Stimulated activated naive CD8-positive, alpha-beta T cell treated with anti-CD3 and anti-CD28 coated beads, Interleukin-15, Interleukin-2, amounts not matched to agents 100 ng/mL and 50 ng/mL, for 24 hours (primary cell): ENCODE measurements around the gene PPBP.
"Not testable (repeated sequence)": the region's sequence is repeated elsewhere in the genome, so short reads cannot be mapped to it uniquely, and the experiment has no call there.

Experiments
- H3K27ac Mint-ChIP-seq: one replicate; pipeline ENCODE4 v1.8.0; 2021; ENCODE audit warnings: mild to moderate bottlenecking, mixed read lengths
- H3K27me3 Mint-ChIP-seq: one replicate; pipeline ENCODE4 v1.8.0; 2021; ENCODE audit warnings: mixed read lengths
- H3K36me3 Mint-ChIP-seq: one replicate; pipeline ENCODE4 v1.8.0; 2021; ENCODE audit warnings: low read depth, mixed read lengths
- H3K4me1 Mint-ChIP-seq: one replicate; pipeline ENCODE4 v1.8.0; 2021; ENCODE audit warnings: low read depth, mixed read lengths
- H3K4me3 Mint-ChIP-seq: one replicate; pipeline ENCODE4 v1.8.0; 2021; ENCODE audit warnings: mild to moderate bottlenecking, mixed read lengths
- H3K9me3 Mint-ChIP-seq: one replicate; pipeline ENCODE4 v1.8.0; 2021; ENCODE audit warnings: mixed read lengths

The PPBP gene

GRCh38 chr4:73979407-73979957 lies 8.5 kb downstream of the PPBP start:
- no peak overlapping the region for H3K27ac Mint-ChIP-seq
- peaks cover 5% of the 10 kb centered on the region for H3K9me3 Mint-ChIP-seq
- peaks cover 11% of the 10 kb centered on the region for H3K27me3 Mint-ChIP-seq
- H3K4me1 Mint-ChIP-seq, result no peaks in the 10 kb centered on the region
- no peak overlapping the region for H3K4me3 Mint-ChIP-seq
- H3K36me3 Mint-ChIP-seq, result no peaks in the 10 kb centered on the region

- Mint-ChIP-seq H3K36me3 (no peaks in the 10 kb centered on the region), H3K27ac (no peak overlapping the region), H3K4me3 (no peak overlapping the region), H3K9me3 (peaks cover 6% of the 10 kb centered on the region), H3K4me1 (no peaks in the 10 kb centered on the region), H3K27me3 (peaks cover 11% of the 10 kb centered on the region)
These were observed 9.1 kb downstream of the PPBP start for GRCh38 chr4:73978886-73979285.

- H3K27me3 Mint-ChIP-seq, result peaks cover 4% of the 10 kb centered on the region
- H3K9me3 Mint-ChIP-seq, result peaks cover 15% of the 10 kb centered on the region
- H3K27ac Mint-ChIP-seq, result no peak overlapping the region
- H3K36me3 Mint-ChIP-seq, result no peaks in the 10 kb centered on the region
- H3K4me3 Mint-ChIP-seq, result no peak overlapping the region
- H3K4me1 Mint-ChIP-seq, result no peaks in the 10 kb centered on the region
These were observed 11.3 kb downstream of the PPBP start for GRCh38 chr4:73976716-73977115.

- H3K27me3 Mint-ChIP-seq, result peaks cover 3% of the 10 kb centered on the region
- peaks cover 19% of the 10 kb centered on the region for H3K9me3 Mint-ChIP-seq
- no peaks in the 10 kb centered on the region for H3K36me3 Mint-ChIP-seq
- no peaks in the 10 kb centered on the region for H3K4me1 Mint-ChIP-seq
- H3K27ac Mint-ChIP-seq, result no peak overlapping the region
- H3K4me3 Mint-ChIP-seq, result no peak overlapping the region
These were observed 11.8 kb downstream of the PPBP start for GRCh38 chr4:73976217-73976616.

GRCh38 chr4:73974352-73974751 lies 13.6 kb downstream of the PPBP start:
- Mint-ChIP-seq H3K9me3 (peaks cover 32% of the 10 kb centered on the region), H3K27me3 (no peaks in the 10 kb centered on the region), H3K27ac (no peak overlapping the region)

GRCh38 chr4:73970945-73971344 lies 17.0 kb downstream of the PPBP start:
- Mint-ChIP-seq H3K36me3 (no peaks in the 10 kb centered on the region), H3K27ac (no peak overlapping the region), H3K27me3 (no peaks in the 10 kb centered on the region)

More at GRCh38 chr4:73974352-73974751, 13.6 kb downstream of the PPBP start:
- no peak overlapping the region for H3K4me3 Mint-ChIP-seq
- no peaks in the 10 kb centered on the region for H3K36me3 Mint-ChIP-seq
- no peaks in the 10 kb centered on the region for H3K4me1 Mint-ChIP-seq

GRCh38 chr4:73970011-73970410 lies 18.0 kb downstream of the PPBP start:
- Mint-ChIP-seq H3K9me3 (peaks cover 27% of the 10 kb centered on the region), H3K4me1 (no peaks in the 10 kb centered on the region), H3K27me3 (no peaks in the 10 kb centered on the region), H3K36me3 (no peaks in the 10 kb centered on the region), H3K27ac (no peak overlapping the region), H3K4me3 (no peak overlapping the region)

More at GRCh38 chr4:73970945-73971344, 17.0 kb downstream of the PPBP start:
- Mint-ChIP-seq H3K4me3 (no peak overlapping the region), H3K4me1 (no peaks in the 10 kb centered on the region), H3K9me3 (peaks cover 32% of the 10 kb centered on the region)

- Mint-ChIP-seq H3K4me1 (no peaks in the 10 kb centered on the region), H3K27me3 (no peaks in the 10 kb centered on the region), H3K4me3 (no peak overlapping the region), H3K27ac (no peak overlapping the region), H3K9me3 (peaks cover 22% of the 10 kb centered on the region), H3K36me3 (no peaks in the 10 kb centered on the region)
These were observed 20.1 kb downstream of the PPBP start for GRCh38 chr4:73967866-73968265.

- Mint-ChIP-seq H3K36me3 (no peaks in the 10 kb centered on the region), H3K9me3 (peaks cover 17% of the 10 kb centered on the region), H3K4me1 (no peaks in the 10 kb centered on the region), H3K4me3 (no peak overlapping the region), H3K27ac (no peak overlapping the region), H3K27me3 (no peaks in the 10 kb centered on the region)
These were observed 23.0 kb downstream of the PPBP start for GRCh38 chr4:73964862-73965611.

- Mint-ChIP-seq H3K4me3 (no peak overlapping the region), H3K27me3 (no peaks in the 10 kb centered on the region)
These were observed 25.3 kb downstream of the PPBP start for GRCh38 chr4:73962724-73963123.

GRCh38 chr4:73959041-73959440 lies 28.9 kb downstream of the PPBP start:
- not testable (repeated sequence) for H3K27me3 Mint-ChIP-seq, H3K4me1 Mint-ChIP-seq, H3K27ac Mint-ChIP-seq, H3K4me3 Mint-ChIP-seq, H3K36me3 Mint-ChIP-seq
- H3K9me3 Mint-ChIP-seq, result peaks cover 28% of the 10 kb centered on the region

More at GRCh38 chr4:73962724-73963123, 25.3 kb downstream of the PPBP start:
- H3K9me3 Mint-ChIP-seq, result peaks cover 17% of the 10 kb centered on the region
- no peaks in the 10 kb centered on the region for H3K4me1 Mint-ChIP-seq
- no peaks in the 10 kb centered on the region for H3K36me3 Mint-ChIP-seq
- no peak overlapping the region for H3K27ac Mint-ChIP-seq

- no peaks in the 10 kb centered on the region for H3K36me3 Mint-ChIP-seq
- no peak overlapping the region for H3K4me3 Mint-ChIP-seq
- no peaks in the 10 kb centered on the region for H3K4me1 Mint-ChIP-seq
- no peak overlapping the region for H3K27ac Mint-ChIP-seq
- H3K27me3 Mint-ChIP-seq, result peaks cover 7% of the 10 kb centered on the region
- H3K9me3 Mint-ChIP-seq, result peaks cover 10% of the 10 kb centered on the region
These were observed 35.6 kb downstream of the PPBP start for GRCh38 chr4:73952352-73952751.

- H3K4me1 Mint-ChIP-seq, H3K4me3 Mint-ChIP-seq, H3K36me3 Mint-ChIP-seq, H3K27ac Mint-ChIP-seq, H3K9me3 Mint-ChIP-seq: not testable (repeated sequence)
- H3K27me3 Mint-ChIP-seq, result peaks cover 10% of the 10 kb centered on the region
These were observed 37.5 kb downstream of the PPBP start for GRCh38 chr4:73950376-73950920.

- Mint-ChIP-seq H3K4me1 (no peaks in the 10 kb centered on the region), H3K9me3 (no peaks in the 10 kb centered on the region), H3K27ac (no peak overlapping the region), H3K4me3 (no peak overlapping the region), H3K27me3 (peaks cover 21% of the 10 kb centered on the region), H3K36me3 (no peaks in the 10 kb centered on the region)
These were observed 38.8 kb downstream of the PPBP start for GRCh38 chr4:73948990-73949706.

- Mint-ChIP-seq H3K4me3 (no peak overlapping the region), H3K9me3 (no peaks in the 10 kb centered on the region), H3K4me1 (no peaks in the 10 kb centered on the region), H3K27ac (no peak overlapping the region), H3K36me3 (no peaks in the 10 kb centered on the region), H3K27me3 (peaks cover 29% of the 10 kb centered on the region)
These were observed 39.7 kb downstream of the PPBP start for GRCh38 chr4:73948291-73948690.
